HepG2 (cell line): ENCODE data around the gene TLR5.

Source experiments
- BCLAF1 ChIP-seq: fragments of 450-650 bp; IDR thresholded peaks from 2 replicates; pipeline ENCODE4 v1.6.1; 2017; ENCODE audit warnings: mild to moderate bottlenecking
- CCAR2 ChIP-seq: fragments of 200-400 bp; formaldehyde crosslinking; optimal IDR thresholded peaks from 2 replicates; pipeline ENCODE3; 2018; ENCODE audit warnings: low read depth, mild to moderate bottlenecking, low read length, moderate library complexity
- CREB3 ChIP-seq: sonication (generic); formaldehyde crosslinking; IDR thresholded peaks from 2 replicates; pipeline ENCODE4 v1.5.0; 2020; ENCODE audit warnings: missing genetic modification reagents
- CTCF ChIP-seq: sonication (generic); formaldehyde crosslinking; IDR thresholded peaks from 2 replicates; pipeline ENCODE4 v1.5.0; 2020; ENCODE audit warnings: mild to moderate bottlenecking, missing genetic modification reagents, moderate library complexity
- EZH2 ChIP-seq: conservative IDR thresholded peaks from 2 replicates; pipeline ENCODE4 v1.6.1; 2012; ENCODE audit warnings: mild to moderate bottlenecking, low read depth, low read length, moderate library complexity
- JUNB ChIP-seq: sonication (generic); formaldehyde crosslinking; IDR thresholded peaks from 2 replicates; pipeline ENCODE4 v1.8.0; 2022; ENCODE audit warnings: missing genetic modification reagents, mild to moderate bottlenecking, borderline replicate concordance
- MAZ ChIP-seq, 2 experiments: sonication (generic) in 1 of 2; formaldehyde crosslinking in 1 of 2; IDR thresholded peaks; 2 replicates each; pipeline versions ENCODE4 v1.5.0 to v1.6.1; 2012 to 2020; ENCODE audit warnings: low read depth in 2 of 2, mild to moderate bottlenecking in 2 of 2, borderline replicate concordance in 1 of 2, improper control_type of control experiment in 1 of 2, low read length in 1 of 2, missing genetic modification reagents in 1 of 2, moderate library complexity in 1 of 2
- REST ChIP-seq, 2 experiments: IDR thresholded peaks; 2 replicates each; pipeline ENCODE4 v1.6.1; 2011 to 2012; ENCODE audit warnings: low read length in 2 of 2, borderline replicate concordance in 1 of 2, low read depth in 1 of 2, mild to moderate bottlenecking in 1 of 2, moderate library complexity in 1 of 2
- RFXAP ChIP-seq: sonication (generic); formaldehyde crosslinking; IDR thresholded peaks from 2 replicates; pipeline ENCODE4 v1.4.0; 2020; ENCODE audit warnings: missing genetic modification reagents, borderline replicate concordance
- ZNF354B ChIP-seq: sonication (generic); formaldehyde crosslinking; IDR thresholded peaks from 2 replicates; pipeline ENCODE4 v1.8.0; 2022; ENCODE audit warnings: mild to moderate bottlenecking, missing genetic modification reagents
- TF ChIP-seq, protein P1 (sequence below): sonication (generic); formaldehyde crosslinking; IDR thresholded peaks from 2 replicates; pipeline ENCODE4 v1.4.0; 2020; ENCODE audit warnings: missing genetic modification reagents
- TF ChIP-seq, protein P2 (sequence below): IDR thresholded peaks from 2 replicates; pipeline ENCODE4 v1.6.1; 2012; ENCODE audit warnings: inconsistent platforms

GRCh38 chr1:223140611-223141405, 2.2 kb downstream of the TLR5 start:
- TF ChIP-seq CCAR2 (no peak), CTCF (CRISPR knock-in tag) (no peak), MAZ (IDR thresholded peaks at IDR 0.05; ENCODE audit: borderline replicate concordance, low read depth, low read length) (no peak), MAZ (CRISPR knock-in tag; IDR thresholded peaks at IDR 0.05; ENCODE audit: low read depth) (no peak), JUNB (no peak), BCLAF1 (no peak), CREB3 (CRISPR knock-in tag) (no peak), REST (IDR thresholded peaks at IDR 0.05; ENCODE audit: borderline replicate concordance in 1 of 2, low read depth in 1 of 2, low read length in 2 of 2) (no peak), ZNF354B (CRISPR knock-in tag) (no peak), RFXAP (no peak), EZH2 (no peak)
- TF ChIP-seq, protein P1, sequence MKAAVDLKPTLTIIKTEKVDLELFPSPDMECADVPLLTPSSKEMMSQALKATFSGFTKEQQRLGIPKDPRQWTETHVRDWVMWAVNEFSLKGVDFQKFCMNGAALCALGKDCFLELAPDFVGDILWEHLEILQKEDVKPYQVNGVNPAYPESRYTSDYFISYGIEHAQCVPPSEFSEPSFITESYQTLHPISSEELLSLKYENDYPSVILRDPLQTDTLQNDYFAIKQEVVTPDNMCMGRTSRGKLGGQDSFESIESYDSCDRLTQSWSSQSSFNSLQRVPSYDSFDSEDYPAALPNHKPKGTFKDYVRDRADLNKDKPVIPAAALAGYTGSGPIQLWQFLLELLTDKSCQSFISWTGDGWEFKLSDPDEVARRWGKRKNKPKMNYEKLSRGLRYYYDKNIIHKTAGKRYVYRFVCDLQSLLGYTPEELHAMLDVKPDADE (CRISPR knock-in tag), result no peak
- TF ChIP-seq, protein P2, sequence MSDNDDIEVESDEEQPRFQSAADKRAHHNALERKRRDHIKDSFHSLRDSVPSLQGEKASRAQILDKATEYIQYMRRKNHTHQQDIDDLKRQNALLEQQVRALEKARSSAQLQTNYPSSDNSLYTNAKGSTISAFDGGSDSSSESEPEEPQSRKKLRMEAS, result no peak
